ENCODE measurements around the gene PAX8. TPM values are rescaled to one million over a fixed set of nuclear protein-coding genes. Genes with fewer than 3 reads are reported as not detected.
"Not testable (repeated sequence)": the region's sequence is repeated elsewhere in the genome, so short reads cannot be mapped to it uniquely, and the experiment has no call there.

The PAX8 gene
- total RNA-seq, 1 experiment from 2014 or later, result not detected

DNA sequence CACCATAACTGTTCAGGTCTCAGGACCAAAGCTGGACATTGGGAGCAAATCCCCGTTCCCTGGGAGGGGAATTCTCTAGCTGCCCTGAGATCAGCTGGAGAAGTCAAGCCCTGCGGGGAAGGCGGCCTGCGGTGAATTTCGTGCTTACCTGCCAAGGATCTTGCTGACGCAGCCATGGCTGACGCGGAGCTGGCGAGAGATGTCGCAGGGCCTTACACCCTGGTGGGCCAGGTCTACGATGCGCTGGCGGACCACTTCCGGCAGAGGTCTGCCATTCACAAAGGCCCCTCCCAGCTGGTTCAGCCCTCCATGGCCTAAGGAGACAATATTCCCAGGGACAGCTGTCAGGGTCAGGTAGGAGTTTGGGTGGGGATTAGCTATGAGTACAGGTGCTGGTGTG, 32.1 kb downstream of the PAX8 start:
- no peaks in the 10 kb centered on the region for H3K27me3 ChIP-seq (replicated peaks)
- no peak for DNase-seq (ENCODE audit: low read depth in 1 of 2, low spot score in 2 of 2)

DNA sequence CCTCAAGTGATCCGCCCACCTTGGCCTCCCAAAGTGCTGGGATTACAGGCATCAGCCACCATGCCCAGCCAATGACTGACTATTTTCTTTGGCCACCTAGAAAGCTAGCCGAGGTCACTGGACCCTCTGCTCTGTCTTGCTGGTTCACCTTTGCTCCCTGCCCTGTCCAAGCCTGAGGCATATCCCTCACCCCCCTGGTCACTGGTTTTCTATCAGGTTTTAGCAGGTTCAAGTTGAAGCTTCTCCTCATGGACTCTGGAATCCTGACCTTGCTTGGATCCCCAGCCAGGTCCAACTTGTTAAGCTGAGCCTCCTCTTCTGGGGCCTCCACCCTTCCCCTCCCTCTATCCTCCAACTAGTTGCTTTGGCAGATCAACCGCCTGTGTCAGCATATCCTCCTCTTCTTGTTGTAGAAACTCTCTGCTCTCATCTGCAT, 33.4 kb downstream of the PAX8 start:
- Histone ChIP-seq H3K4me3 (no peak overlapping the region), H3K27ac (no peak overlapping the region), H3K4me1 (replicated peaks) (peaks cover 26% of the 10 kb centered on the region), H3K36me3 (no peaks in the 10 kb centered on the region), H3K27me3 (replicated peaks) (no peaks in the 10 kb centered on the region), H3K9me3 (replicated peaks) (no peaks in the 10 kb centered on the region)
- DNase-seq (ENCODE audit: low read depth in 1 of 2, low spot score in 2 of 2), result no peak

More for the DNA sequence above, 32.1 kb downstream of the PAX8 start:
- H3K27ac ChIP-seq, result no peak overlapping the region
- H3K9me3 ChIP-seq (replicated peaks), result no peaks in the 10 kb centered on the region
- no peaks in the 10 kb centered on the region for H3K36me3 ChIP-seq
- no peak overlapping the region for H3K4me3 ChIP-seq
- peaks cover 21% of the 10 kb centered on the region for H3K4me1 ChIP-seq (replicated peaks)

DNA sequence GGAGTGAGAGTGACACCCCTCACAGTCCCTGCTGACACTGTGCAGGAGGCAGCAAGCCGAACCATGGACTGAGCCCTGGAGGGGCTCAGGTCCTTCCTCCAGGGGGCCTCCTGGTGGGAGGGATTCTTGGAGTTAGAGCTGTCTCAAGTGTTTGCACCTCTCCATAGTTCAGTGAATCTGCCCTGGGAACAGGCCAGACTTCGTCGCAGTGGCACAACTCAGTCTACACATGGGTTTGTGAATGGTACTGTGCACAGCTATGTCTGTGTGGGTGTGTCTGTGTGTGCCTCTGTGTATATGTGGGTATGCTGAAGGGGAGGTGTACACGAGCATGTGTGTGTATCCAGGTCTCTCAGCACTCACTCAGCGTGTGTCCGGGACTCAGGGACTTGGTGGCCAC, 36.4 kb downstream of the PAX8 start:
- no peak overlapping the region for H3K27ac ChIP-seq
- DNase-seq (ENCODE audit: low read depth in 1 of 2, low spot score in 2 of 2), result no peak
- no peaks in the 10 kb centered on the region for H3K9me3 ChIP-seq (replicated peaks)
- H3K36me3 ChIP-seq, result no peaks in the 10 kb centered on the region
- no peaks in the 10 kb centered on the region for H3K27me3 ChIP-seq (replicated peaks)
- no peak overlapping the region for H3K4me3 ChIP-seq
- H3K4me1 ChIP-seq (replicated peaks), result peaks cover 24% of the 10 kb centered on the region

DNA sequence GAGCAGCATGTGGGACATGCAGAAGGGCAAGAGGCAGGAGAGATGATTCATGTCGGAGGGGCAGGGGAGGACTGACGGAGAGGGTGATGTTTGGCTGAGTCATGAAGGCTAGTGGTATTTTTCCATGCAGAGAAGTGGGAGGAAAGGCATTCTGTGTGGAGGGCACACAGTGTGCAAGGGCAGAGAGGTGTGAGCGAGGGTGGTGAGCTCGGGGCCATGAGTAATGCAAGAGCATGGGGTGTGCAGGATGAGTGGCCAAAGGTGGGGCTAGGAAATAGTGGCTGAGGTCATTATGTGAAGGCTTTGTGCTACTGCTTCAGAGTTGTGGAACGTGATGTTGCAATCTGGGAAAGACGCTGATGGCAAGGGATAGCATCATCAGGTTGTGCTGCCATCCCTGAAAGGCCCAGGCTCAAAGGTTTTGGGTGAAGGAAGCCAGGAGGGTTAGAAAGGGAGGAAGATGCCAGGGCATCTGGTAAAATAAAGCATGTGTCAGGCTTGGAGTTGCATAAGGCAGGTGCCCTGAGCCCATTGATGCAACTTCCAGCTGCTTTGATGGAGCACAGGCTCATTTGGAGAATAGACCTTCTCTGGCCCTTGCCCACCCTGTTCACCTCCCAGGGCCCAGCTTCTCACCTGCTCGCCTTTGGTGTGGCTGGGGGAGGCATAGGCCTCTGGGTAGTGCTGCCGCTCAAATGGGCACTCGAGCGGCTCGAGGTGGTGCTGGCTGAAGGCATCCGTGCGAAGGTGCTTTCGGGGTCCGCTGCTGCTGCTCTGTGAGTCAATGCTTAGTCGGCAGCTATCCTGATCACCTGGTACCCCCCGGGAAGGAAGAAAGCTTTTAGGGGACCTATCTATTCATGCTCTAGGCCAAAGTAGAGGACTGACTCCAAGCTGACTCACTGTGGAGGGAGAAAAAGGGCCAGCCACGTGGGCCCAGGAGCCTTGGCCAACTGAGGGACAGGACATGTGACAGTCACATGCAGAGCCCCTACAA, 37.5 kb downstream of the PAX8 start:
- Histone ChIP-seq H3K4me3 (no peak overlapping the region), H3K9me3 (replicated peaks) (no peaks in the 10 kb centered on the region)
- peak; percentile 96 to 97 for DNase-seq (ENCODE audit: low read depth in 1 of 2, low spot score in 2 of 2)

DNA sequence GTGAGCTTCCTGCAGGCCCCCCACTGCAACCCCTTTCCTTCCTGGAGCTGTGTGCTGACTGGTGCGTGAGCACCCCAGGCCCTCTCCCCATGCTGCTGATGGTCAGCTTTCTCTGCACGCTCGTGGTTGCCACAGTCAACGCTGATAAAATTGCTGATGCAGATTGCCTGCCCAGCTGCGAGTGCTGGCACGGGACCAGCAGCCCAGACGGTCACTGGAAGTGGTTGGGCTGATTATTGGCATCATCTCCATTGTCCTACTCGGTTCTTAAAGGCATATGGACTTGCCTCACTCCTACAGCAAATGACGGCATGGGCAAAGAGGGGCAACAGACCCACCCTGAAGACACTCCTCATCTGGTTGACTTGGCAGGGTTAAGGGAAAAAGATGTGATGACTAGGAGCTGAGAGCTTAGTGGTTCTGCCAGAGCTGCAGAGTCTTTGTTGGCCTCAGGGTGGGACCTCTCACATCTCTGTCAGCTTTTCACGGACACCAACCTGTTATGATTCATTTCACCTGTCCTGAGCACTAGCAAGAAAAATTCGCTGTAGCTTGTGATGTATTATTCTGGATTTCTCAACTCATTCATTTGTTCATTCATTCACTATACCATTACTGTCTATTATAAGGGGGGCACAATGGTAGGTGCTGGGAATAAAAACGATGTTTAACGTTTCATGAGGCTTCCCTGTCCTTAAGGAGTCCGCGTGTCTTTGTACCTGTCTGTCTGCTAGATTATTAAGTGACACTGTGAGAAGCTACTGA, 38.4 kb downstream of the PAX8 start:
- Histone ChIP-seq H3K4me1 (replicated peaks) (peaks cover 24% of the 10 kb centered on the region), H3K36me3 (no peaks in the 10 kb centered on the region), H3K9me3 (replicated peaks) (no peaks in the 10 kb centered on the region), H3K27me3 (replicated peaks) (no peaks in the 10 kb centered on the region), H3K27ac (peak overlapping the region; percentile 53), H3K4me3 (no peak overlapping the region)
- peak; percentile 67 to 79 for DNase-seq (ENCODE audit: low read depth in 1 of 2, low spot score in 2 of 2)

More for the DNA sequence above, 37.5 kb downstream of the PAX8 start:
- no peaks in the 10 kb centered on the region for H3K27me3 ChIP-seq (replicated peaks)
- H3K4me1 ChIP-seq (replicated peaks), result peaks cover 24% of the 10 kb centered on the region
- H3K36me3 ChIP-seq, result no peaks in the 10 kb centered on the region
- peak overlapping the region; percentile 70 for H3K27ac ChIP-seq

DNA sequence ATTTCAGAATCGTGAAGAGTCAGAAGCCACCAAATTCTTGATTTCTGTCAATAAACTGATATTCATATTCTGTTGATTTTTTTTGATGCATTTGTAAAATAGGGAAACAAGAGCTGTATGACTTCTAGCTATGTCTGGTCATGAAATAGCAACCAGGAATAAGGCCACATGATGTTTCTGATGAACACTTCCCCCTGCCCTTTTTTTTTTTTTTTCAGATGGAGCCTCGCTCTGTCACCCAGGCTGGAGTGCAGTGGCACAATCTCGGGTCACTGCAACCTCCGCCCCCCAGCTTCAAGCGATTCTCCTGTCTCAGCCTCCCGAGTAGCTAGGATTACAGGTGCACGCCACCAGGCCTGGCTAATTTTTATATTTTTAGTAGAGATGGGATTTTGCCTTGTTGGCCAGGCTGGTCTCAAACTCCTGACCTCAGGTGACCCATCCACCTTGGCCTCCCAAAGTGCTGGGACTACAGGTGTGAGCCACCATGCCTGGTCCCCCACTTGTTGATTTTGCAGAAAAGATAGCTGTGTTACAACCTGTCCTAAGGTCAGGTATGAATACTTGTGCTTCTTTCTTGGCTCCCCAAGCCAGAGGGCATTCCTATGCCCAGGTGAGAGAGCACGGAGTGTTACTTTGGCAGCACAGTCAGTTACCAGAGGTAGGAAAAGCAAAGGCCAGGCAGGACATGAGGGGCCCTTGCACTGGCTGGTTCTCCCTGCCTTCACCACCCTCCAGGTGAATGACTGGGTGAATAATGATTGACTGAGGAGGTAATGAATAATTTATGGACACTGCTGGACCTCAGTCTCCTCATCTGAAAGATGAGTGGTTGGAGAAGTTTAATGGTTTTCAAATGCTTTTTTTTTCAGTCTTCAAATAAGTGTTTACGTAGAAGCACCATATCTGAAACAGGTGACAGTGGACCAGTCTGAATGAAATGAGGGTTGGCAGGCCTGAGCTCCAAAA, 39.6 kb downstream of the PAX8 start:
- H3K27ac ChIP-seq, result no peak overlapping the region
- H3K4me1 ChIP-seq (replicated peaks), result peaks cover 24% of the 10 kb centered on the region
- no peaks in the 10 kb centered on the region for H3K27me3 ChIP-seq (replicated peaks)
- DNase-seq (ENCODE audit: low read depth in 1 of 2, low spot score in 2 of 2), result no peak
- H3K9me3 ChIP-seq (replicated peaks), result no peaks in the 10 kb centered on the region
- no peak overlapping the region for H3K4me3 ChIP-seq
- no peaks in the 10 kb centered on the region for H3K36me3 ChIP-seq

DNA sequence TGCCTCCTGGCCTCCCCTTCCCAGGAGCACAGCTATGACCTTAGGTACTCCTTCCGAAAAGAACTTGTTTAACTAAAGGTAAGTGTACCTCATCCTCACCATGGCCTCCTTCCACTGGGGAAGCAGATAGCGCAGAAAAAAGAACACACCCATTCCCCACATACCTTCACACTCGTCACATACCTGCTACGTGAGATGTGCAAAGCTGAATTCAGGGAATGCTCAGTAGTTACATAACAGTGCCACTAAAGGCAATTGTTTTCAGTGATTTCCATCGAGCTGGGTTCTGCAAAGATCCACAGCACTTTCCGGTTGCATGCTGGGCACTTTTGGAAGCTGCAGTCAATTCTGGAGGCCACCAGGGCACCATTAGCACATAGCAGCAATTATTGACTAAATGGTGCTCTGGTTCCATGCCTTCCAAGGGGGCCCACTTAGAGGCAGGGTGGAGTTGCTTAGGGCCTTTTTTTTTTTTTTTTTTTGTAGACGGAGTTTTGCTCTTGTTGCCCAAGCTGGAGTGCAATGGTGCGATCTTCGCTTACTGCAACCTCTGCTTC, 41.0 kb downstream of the PAX8 start:
- no peak for DNase-seq (ENCODE audit: low read depth in 1 of 2, low spot score in 2 of 2)
- H3K27ac ChIP-seq, result no peak overlapping the region
- no peaks in the 10 kb centered on the region for H3K36me3 ChIP-seq
- H3K9me3 ChIP-seq (replicated peaks), result no peaks in the 10 kb centered on the region
- no peaks in the 10 kb centered on the region for H3K27me3 ChIP-seq (replicated peaks)
- no peak overlapping the region for H3K4me3 ChIP-seq
- peaks cover 24% of the 10 kb centered on the region for H3K4me1 ChIP-seq (replicated peaks)

DNA sequence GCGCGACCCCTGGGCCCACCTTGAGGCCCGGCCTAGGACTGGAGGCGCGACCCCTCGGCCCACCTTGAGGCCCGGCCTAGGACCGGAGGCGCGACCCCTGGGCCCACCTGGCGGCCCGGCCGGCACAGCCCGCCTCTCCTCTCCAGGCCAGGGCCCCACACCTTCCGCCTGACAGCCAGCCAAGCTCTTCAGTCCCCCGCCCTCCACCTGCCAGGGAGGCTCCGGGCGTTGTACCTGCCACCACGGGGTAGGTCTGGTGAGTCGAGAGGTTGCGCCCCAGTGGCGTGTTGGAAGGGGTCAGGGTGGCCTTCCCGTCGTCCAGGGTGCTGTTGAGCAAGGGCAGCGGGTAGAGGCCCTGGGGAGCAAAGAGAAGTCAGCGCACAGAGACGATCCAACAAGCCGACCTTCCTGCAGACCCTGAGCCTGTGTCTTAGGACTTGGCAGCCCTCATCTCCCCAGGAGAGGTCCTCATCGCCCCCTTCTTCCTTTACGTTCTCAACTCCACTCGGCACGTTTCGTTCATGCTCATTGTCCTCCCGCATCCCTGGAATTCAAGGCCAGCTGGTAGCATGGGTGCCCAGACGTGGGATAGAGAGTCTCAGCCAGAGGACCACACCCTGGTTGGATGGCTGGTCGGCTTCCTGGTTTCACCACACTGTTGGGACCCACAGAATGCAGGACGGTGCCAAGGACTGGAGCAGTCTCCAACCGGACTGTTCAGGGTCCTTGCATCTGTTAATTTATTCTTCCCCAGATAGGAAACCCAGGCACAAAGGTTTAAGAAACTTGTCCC, 42.2 kb downstream of the PAX8 start:
- Histone ChIP-seq H3K4me3 (no peak overlapping the region), H3K27ac (no peak overlapping the region), H3K9me3 (replicated peaks) (no peaks in the 10 kb centered on the region), H3K4me1 (replicated peaks) (peaks cover 20% of the 10 kb centered on the region), H3K27me3 (replicated peaks) (no peaks in the 10 kb centered on the region), H3K36me3 (no peaks in the 10 kb centered on the region)
- DNase-seq (ENCODE audit: low read depth in 1 of 2, low spot score in 2 of 2), result no peak

DNA sequence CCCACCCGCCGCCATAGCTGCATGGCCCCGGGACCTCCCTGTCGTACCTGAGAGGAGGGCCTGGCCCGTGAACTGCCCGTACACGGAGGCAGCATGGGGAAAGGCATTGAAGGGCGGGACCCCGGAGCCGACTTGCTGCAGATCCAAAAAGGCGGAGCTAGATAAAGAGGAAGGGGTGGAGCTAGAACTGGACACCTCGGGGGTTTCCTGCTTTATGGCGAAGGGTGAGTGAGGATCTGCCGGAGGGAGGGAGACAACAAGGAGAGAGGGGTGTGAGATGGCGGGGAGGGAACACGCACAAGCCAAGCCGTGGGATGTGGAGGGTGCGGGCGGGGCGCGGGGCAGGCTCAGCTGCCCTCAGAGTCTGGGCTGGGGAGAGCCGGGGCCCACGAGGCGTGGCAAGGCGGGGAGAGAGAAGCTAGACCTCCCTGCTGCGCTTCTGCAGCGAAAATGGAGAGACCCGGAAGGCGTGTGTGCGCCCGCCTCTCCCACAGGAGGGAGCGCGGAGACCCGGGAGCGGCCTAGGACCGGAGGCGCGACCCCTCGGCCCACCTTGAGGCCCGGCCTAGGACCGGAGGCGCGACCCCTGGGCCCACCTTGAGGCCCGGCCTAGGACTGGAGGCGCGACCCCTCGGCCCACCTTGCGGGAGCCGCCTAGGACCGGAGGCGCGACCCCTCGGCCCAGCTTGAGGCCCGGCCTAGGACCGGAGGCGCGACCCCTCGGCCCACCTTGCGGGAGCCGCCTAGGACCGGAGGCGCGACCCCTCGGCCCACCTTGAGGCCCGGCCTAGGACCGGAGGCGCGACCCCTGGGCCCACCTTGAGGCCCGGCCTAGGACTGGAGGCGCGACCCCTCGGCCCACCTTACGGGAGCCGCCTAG, 43.1 kb downstream of the PAX8 start:
- H3K36me3 ChIP-seq; H3K27me3 ChIP-seq (replicated peaks); H3K9me3 ChIP-seq (replicated peaks); DNase-seq (ENCODE audit: low read depth in 1 of 2, low spot score in 2 of 2); H3K27ac ChIP-seq; H3K4me3 ChIP-seq: not testable (repeated sequence)
- peaks cover 10% of the 10 kb centered on the region for H3K4me1 ChIP-seq (replicated peaks)

DNA sequence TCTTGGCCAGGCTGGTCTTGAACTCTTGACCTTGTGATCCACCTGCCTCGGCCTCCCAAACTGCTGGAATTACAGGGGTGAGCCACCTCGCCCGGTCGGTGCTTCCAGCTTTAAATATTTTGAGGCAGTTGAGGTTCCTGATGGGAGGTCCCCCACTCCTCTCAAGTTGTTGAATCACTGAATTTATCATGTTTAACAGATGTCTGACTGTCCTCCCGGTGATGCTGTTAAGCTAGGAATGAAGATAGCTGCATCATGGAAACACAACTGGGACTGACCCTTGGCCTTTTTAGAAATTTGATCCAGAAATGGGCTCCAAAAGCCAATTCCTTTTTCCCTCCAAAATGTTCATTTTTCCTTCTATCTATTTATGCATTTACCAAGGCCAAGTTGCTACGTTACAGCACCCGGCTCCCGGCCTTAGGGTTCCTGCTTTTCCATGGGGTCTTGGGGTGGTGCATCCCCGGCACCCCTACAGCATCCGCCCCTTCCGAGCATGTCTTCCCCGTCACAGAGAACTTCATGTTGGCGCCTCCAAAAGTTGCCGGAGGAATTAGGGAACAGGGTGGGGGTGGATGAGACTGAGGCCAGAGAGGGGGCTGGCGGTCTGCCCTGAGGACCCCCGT, 43.9 kb downstream of the PAX8 start:
- Histone ChIP-seq H3K27me3 (replicated peaks) (no peaks in the 10 kb centered on the region), H3K4me3 (no peak overlapping the region), H3K4me1 (replicated peaks) (peaks cover 3% of the 10 kb centered on the region), H3K36me3 (no peaks in the 10 kb centered on the region), H3K27ac (no peak overlapping the region), H3K9me3 (replicated peaks) (no peaks in the 10 kb centered on the region)
- DNase-seq (ENCODE audit: low read depth in 1 of 2, low spot score in 2 of 2), result no peak

Measured in SJSA1 (cell line).